Measurements from ENCODE around the gene APCS.

Gene APCS

GRCh38 chr1:159587461-159587951, at the start of gene APCS:
Gene APCS, plus strand, starts transcription at chr1:159587826. Its CDS starts 96 bp downstream, at chr1:159587922.
- DNase-seq (ENCODE audit: low read depth in 1 of 2, low spot score in 1 of 2): no peak

- no peak for DNase-seq (ENCODE audit: low read depth in 1 of 2, low spot score in 1 of 2)
Measured at GRCh38 chr1:159548126-159548525, 39.5 kb upstream of the APCS start.

GRCh38 chr1:159554261-159554660, 33.4 kb upstream of the APCS start:
- no peak for DNase-seq (ENCODE audit: low read depth in 1 of 2, low spot score in 1 of 2)

GRCh38 chr1:159554696-159555095, 32.9 kb upstream of the APCS start:
- no peak for DNase-seq (ENCODE audit: low read depth in 1 of 2, low spot score in 1 of 2)

GRCh38 chr1:159556931-159557369, 30.7 kb upstream of the APCS start:
- DNase-seq (ENCODE audit: low read depth in 1 of 2, low spot score in 1 of 2): no peak

- no peak for DNase-seq (ENCODE audit: low read depth in 1 of 2, low spot score in 1 of 2)
Measured at GRCh38 chr1:159560599-159560998, 27.0 kb upstream of the APCS start.

- DNase-seq (ENCODE audit: low read depth in 1 of 2, low spot score in 1 of 2): no peak
Measured at GRCh38 chr1:159561497-159561896, 26.1 kb upstream of the APCS start.

GRCh38 chr1:159562680-159563079, 24.9 kb upstream of the APCS start:
- DNase-seq (ENCODE audit: low read depth in 1 of 2, low spot score in 1 of 2): no peak

GRCh38 chr1:159577446-159577845, 10.2 kb upstream of the APCS start:
- no peak for DNase-seq (ENCODE audit: low read depth in 1 of 2, low spot score in 1 of 2)

- no peak for DNase-seq (ENCODE audit: low read depth in 1 of 2, low spot score in 1 of 2)
Measured at GRCh38 chr1:159580340-159580739, 7.3 kb upstream of the APCS start.

GRCh38 chr1:159581422-159581821, 6.2 kb upstream of the APCS start:
- DNase-seq (ENCODE audit: low read depth in 1 of 2, low spot score in 1 of 2): no peak

- DNase-seq (ENCODE audit: low read depth in 1 of 2, low spot score in 1 of 2): no peak
Measured at GRCh38 chr1:159584536-159584935, 3.1 kb upstream of the APCS start.

GRCh38 chr1:159591981-159592380, 4.4 kb downstream of the APCS start:
- no peak for DNase-seq (ENCODE audit: low read depth in 1 of 2, low spot score in 1 of 2)

GRCh38 chr1:159594625-159595405, 7.2 kb downstream of the APCS start:
- DNase-seq (ENCODE audit: low read depth in 1 of 2, low spot score in 1 of 2): no peak

GRCh38 chr1:159598196-159598595, 10.6 kb downstream of the APCS start:
- DNase-seq (ENCODE audit: low read depth in 1 of 2, low spot score in 1 of 2): no peak

- DNase-seq (ENCODE audit: low read depth in 1 of 2, low spot score in 1 of 2): no peak
Measured at GRCh38 chr1:159600894-159601293, 13.3 kb downstream of the APCS start.

GRCh38 chr1:159602501-159602999, 14.9 kb downstream of the APCS start:
- no peak for DNase-seq (ENCODE audit: low read depth in 1 of 2, low spot score in 1 of 2)

GRCh38 chr1:159612211-159612885, 24.7 kb downstream of the APCS start:
- no peak for DNase-seq (ENCODE audit: low read depth in 1 of 2, low spot score in 1 of 2)

- no peak for DNase-seq (ENCODE audit: low read depth in 1 of 2, low spot score in 1 of 2)
Measured at GRCh38 chr1:159632922-159633321, 45.3 kb downstream of the APCS start.

All from stimulated activated CD4-positive, alpha-beta T cell treated with anti-CD3 and anti-CD28 coated beads, Interleukin-15, amount 100 ng/mL, for 1 hour (primary cell).